Thyroid gland (tissue), 4 donors: Measurements from ENCODE around the gene SLC43A3.

Experiments used
- CTCF ChIP-seq, 6 experiments: fragments of 200-600 bp in 3 of 6; fragments of 450-650 bp in 3 of 6; sonication (generic) in 3 of 6; IDR thresholded peaks; one replicate each; pipeline ENCODE4 v1.5.1; 2016 to 2019; ENCODE audit warnings: antibody characterized with exemption in 6 of 6, mild to moderate bottlenecking in 2 of 6, inconsistent platforms in 1 of 6, moderate library complexity in 1 of 6
- POLR2A ChIP-seq, 2 donors: fragments of 450-650 bp; IDR thresholded peaks; one replicate each; pipeline ENCODE4 v1.6.1; 2017; ENCODE audit warnings: antibody characterized with exemption in 2 of 2, mild to moderate bottlenecking in 2 of 2, moderate library complexity in 1 of 2

GRCh38 chr11:57361926-57362325, 65.0 kb downstream of the SLC43A3 start:
- TF ChIP-seq CTCF (IDR thresholded peaks at IDR 0.05), result no peak
- TF ChIP-seq POLR2A (IDR thresholded peaks at IDR 0.05), result no peak
